ENCODE data around the gene LRCH4. TPM values are rescaled to one million over a fixed set of nuclear protein-coding genes. Genes with fewer than 3 reads are reported as not detected.

LRCH4 gene
- total RNA-seq, 1 experiment from 2014 or later: 17.0 TPM

- peaks cover 9% of the 10 kb centered on the region for H3K4me1 ChIP-seq (replicated peaks)
- H3K9me3 ChIP-seq (replicated peaks): no peaks in the 10 kb centered on the region
- H3K4me3 ChIP-seq: no peak overlapping the region
- DNase-seq (ENCODE audit: low read depth in 1 of 2, low spot score in 2 of 2): no peak
- no peaks in the 10 kb centered on the region for H3K36me3 ChIP-seq
- no peak overlapping the region for H3K27ac ChIP-seq
- no peaks in the 10 kb centered on the region for H3K27me3 ChIP-seq (replicated peaks)
Observed at GRCh38 chr7:100613412-100614175, 27.7 kb upstream of the LRCH4 start.

- Histone ChIP-seq H3K27me3 (replicated peaks) (no peaks in the 10 kb centered on the region), H3K4me3 (peak overlapping the region; percentile 49), H3K27ac (no peak overlapping the region), H3K36me3 (0 out of 2 replicates have a peak, but pooled peaks cover 2% of the 10 kb centered on the region), H3K4me1 (replicated peaks) (peaks cover 9% of the 10 kb centered on the region), H3K9me3 (replicated peaks) (no peaks in the 10 kb centered on the region)
- no peak for DNase-seq (ENCODE audit: low read depth in 1 of 2, low spot score in 2 of 2)
Observed at GRCh38 chr7:100612730-100613390, 26.9 kb upstream of the LRCH4 start.

GRCh38 chr7:100611983-100612729, 26.2 kb upstream of the LRCH4 start, which contains the start of gene MOSPD3:
Gene MOSPD3 (plus strand): TSS chr7:100612540. CDS start chr7:100612792, 252 bp downstream.
- Histone ChIP-seq H3K4me3 (peak within 1 kb of the TSS; percentile 49), H3K27ac (peak within 1 kb of the TSS; percentile 67), H3K9me3 (replicated peaks) (no peaks in the 10 kb centered on the region), H3K27me3 (replicated peaks) (no peaks in the 10 kb centered on the region), H3K4me1 (replicated peaks) (peaks cover 9% of the 10 kb centered on the region), H3K36me3 (peaks cover 9% of the 10 kb centered on the region)
- DNase-seq (ENCODE audit: low read depth in 1 of 2, low spot score in 2 of 2): peak; percentile 98 to 99

- H3K4me3 ChIP-seq: no peak overlapping the region
- no peaks in the 10 kb centered on the region for H3K27me3 ChIP-seq (replicated peaks)
- no peak for DNase-seq (ENCODE audit: low read depth in 1 of 2, low spot score in 2 of 2)
- H3K36me3 ChIP-seq: peaks cover 26% of the 10 kb centered on the region
- H3K27ac ChIP-seq: no peak overlapping the region
- peaks cover 9% of the 10 kb centered on the region for H3K4me1 ChIP-seq (replicated peaks)
- no peaks in the 10 kb centered on the region for H3K9me3 ChIP-seq (replicated peaks)
Observed at GRCh38 chr7:100609958-100610357, 24.0 kb upstream of the LRCH4 start.

- Histone ChIP-seq H3K27ac (no peak overlapping the region), H3K27me3 (replicated peaks) (no peaks in the 10 kb centered on the region), H3K4me1 (replicated peaks) (peaks cover 23% of the 10 kb centered on the region), H3K36me3 (peaks cover 30% of the 10 kb centered on the region), H3K9me3 (replicated peaks) (no peaks in the 10 kb centered on the region), H3K4me3 (no peak overlapping the region)
- DNase-seq (ENCODE audit: low read depth in 1 of 2, low spot score in 2 of 2): no peak
Observed at GRCh38 chr7:100607111-100607510, 21.2 kb upstream of the LRCH4 start.

- Histone ChIP-seq H3K4me1 (replicated peaks) (peaks cover 31% of the 10 kb centered on the region), H3K4me3 (no peak overlapping the region), H3K9me3 (replicated peaks) (no peaks in the 10 kb centered on the region), H3K27me3 (replicated peaks) (no peaks in the 10 kb centered on the region), H3K36me3 (peaks cover 30% of the 10 kb centered on the region), H3K27ac (no peak overlapping the region)
- no peak for DNase-seq (ENCODE audit: low read depth in 1 of 2, low spot score in 2 of 2)
Observed at GRCh38 chr7:100606313-100606712, 20.4 kb upstream of the LRCH4 start.

- no peak overlapping the region for H3K27ac ChIP-seq
- no peak overlapping the region for H3K4me3 ChIP-seq
- H3K4me1 ChIP-seq (replicated peaks): peaks cover 31% of the 10 kb centered on the region
- no peaks in the 10 kb centered on the region for H3K9me3 ChIP-seq (replicated peaks)
- H3K27me3 ChIP-seq (replicated peaks): no peaks in the 10 kb centered on the region
- DNase-seq (ENCODE audit: low read depth in 1 of 2, low spot score in 2 of 2): no peak
- peaks cover 30% of the 10 kb centered on the region for H3K36me3 ChIP-seq
Observed at GRCh38 chr7:100604976-100605911, 19.3 kb upstream of the LRCH4 start.

- peak; percentile 28 to 66 for DNase-seq (ENCODE audit: low read depth in 1 of 2, low spot score in 2 of 2)
- Histone ChIP-seq H3K27ac (peak overlapping the region; percentile 52), H3K36me3 (peaks cover 30% of the 10 kb centered on the region), H3K9me3 (replicated peaks) (no peaks in the 10 kb centered on the region), H3K4me1 (replicated peaks) (peaks cover 31% of the 10 kb centered on the region), H3K4me3 (peak overlapping the region; percentile 45), H3K27me3 (replicated peaks) (no peaks in the 10 kb centered on the region)
Observed at GRCh38 chr7:100604028-100604975, 18.4 kb upstream of the LRCH4 start.

GRCh38 chr7:100603726-100604027, 17.7 kb upstream of the LRCH4 start:
- Histone ChIP-seq H3K27ac (peak overlapping the region; percentile 52), H3K4me3 (peak overlapping the region; percentile 45), H3K27me3 (replicated peaks) (no peaks in the 10 kb centered on the region), H3K4me1 (replicated peaks) (peaks cover 31% of the 10 kb centered on the region), H3K36me3 (peaks cover 30% of the 10 kb centered on the region), H3K9me3 (replicated peaks) (no peaks in the 10 kb centered on the region)
- peak in 1 of 2 experiments; percentile 58 for DNase-seq (ENCODE audit: low read depth in 1 of 2, low spot score in 2 of 2)

- H3K36me3 ChIP-seq: peaks cover 30% of the 10 kb centered on the region
- peak overlapping the region; percentile 52 for H3K27ac ChIP-seq
- H3K27me3 ChIP-seq (replicated peaks): no peaks in the 10 kb centered on the region
- no peaks in the 10 kb centered on the region for H3K9me3 ChIP-seq (replicated peaks)
- peak; percentile 79 to 96 for DNase-seq (ENCODE audit: low read depth in 1 of 2, low spot score in 2 of 2)
- peak overlapping the region; percentile 45 for H3K4me3 ChIP-seq
- H3K4me1 ChIP-seq (replicated peaks): peaks cover 31% of the 10 kb centered on the region
Observed at GRCh38 chr7:100602889-100603725, 17.2 kb upstream of the LRCH4 start.

- no peak for DNase-seq (ENCODE audit: low read depth in 1 of 2, low spot score in 2 of 2)
- Histone ChIP-seq H3K27ac (no peak overlapping the region), H3K27me3 (replicated peaks) (no peaks in the 10 kb centered on the region), H3K36me3 (peaks cover 11% of the 10 kb centered on the region), H3K4me3 (no peak overlapping the region), H3K9me3 (replicated peaks) (no peaks in the 10 kb centered on the region), H3K4me1 (replicated peaks) (peaks cover 31% of the 10 kb centered on the region)
Observed at GRCh38 chr7:100600730-100601038, 14.8 kb upstream of the LRCH4 start.
